ENCODE results near the gene SLC16A10. TPM values are rescaled to one million over a fixed set of nuclear protein-coding genes. Genes with fewer than 3 reads are reported as not detected.
"Not testable (repeated sequence)": the region's sequence is repeated elsewhere in the genome, so short reads cannot be mapped to it uniquely, and the experiment has no call there.

The SLC16A10 gene
- polyA plus RNA-seq, 1 experiment, result not detected

DNA sequence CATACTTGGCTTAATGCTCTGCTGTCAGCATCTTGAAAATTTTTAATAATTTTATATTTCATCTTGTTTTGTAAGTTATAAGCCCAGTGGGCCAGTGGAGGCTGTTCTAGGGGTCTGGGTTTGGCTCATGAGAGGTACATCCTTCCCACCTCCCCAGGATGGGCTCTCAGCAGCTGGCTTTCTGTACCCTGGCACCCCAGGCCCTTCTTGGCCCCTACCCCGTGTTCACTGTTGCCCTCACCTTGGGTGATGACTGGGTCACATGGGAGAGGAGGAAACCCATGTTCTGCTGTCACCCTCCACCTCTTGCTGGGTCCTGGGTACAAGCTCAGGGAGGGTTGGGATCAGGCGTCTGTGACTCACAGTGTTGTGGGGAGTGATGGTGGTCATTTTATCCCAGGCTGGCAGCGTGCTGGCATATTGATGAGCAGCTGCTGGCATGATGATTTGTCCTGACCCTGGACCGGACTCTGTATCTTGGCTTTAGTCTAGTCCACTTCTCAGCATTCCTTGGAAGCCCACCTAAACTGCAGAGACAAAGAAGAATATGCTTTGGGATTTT is 34.6 kb downstream of the SLC16A10 start:
- TF ChIP-seq, protein P1, sequence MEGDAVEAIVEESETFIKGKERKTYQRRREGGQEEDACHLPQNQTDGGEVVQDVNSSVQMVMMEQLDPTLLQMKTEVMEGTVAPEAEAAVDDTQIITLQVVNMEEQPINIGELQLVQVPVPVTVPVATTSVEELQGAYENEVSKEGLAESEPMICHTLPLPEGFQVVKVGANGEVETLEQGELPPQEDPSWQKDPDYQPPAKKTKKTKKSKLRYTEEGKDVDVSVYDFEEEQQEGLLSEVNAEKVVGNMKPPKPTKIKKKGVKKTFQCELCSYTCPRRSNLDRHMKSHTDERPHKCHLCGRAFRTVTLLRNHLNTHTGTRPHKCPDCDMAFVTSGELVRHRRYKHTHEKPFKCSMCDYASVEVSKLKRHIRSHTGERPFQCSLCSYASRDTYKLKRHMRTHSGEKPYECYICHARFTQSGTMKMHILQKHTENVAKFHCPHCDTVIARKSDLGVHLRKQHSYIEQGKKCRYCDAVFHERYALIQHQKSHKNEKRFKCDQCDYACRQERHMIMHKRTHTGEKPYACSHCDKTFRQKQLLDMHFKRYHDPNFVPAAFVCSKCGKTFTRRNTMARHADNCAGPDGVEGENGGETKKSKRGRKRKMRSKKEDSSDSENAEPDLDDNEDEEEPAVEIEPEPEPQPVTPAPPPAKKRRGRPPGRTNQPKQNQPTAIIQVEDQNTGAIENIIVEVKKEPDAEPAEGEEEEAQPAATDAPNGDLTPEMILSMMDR (IDR thresholded peaks at IDR 0.05; ENCODE audit: insufficient read depth, low read depth, low read length), result no peak
- peaks cover 2% of the 10 kb centered on the region for H3K27me3 ChIP-seq (ENCODE audit: control insufficient read depth, insufficient read depth, low read length)
- DNase-seq (ENCODE audit: low read depth), result no peak
- POLR2A ChIA-PET, result no interaction called here
- CTCF ChIA-PET, result interaction anchor here (0.8 kb wide), 1 partner anchor 88 kb away, joined by 3 read pairs; no protein-coding TSS in a partner anchor
- H3K36me3 ChIP-seq (ENCODE audit: control insufficient read depth, insufficient read depth, low read length), result no peaks in the 10 kb centered on the region
- no peak overlapping the region for H3K4me3 ChIP-seq (ENCODE audit: low read depth, low read length)

DNA sequence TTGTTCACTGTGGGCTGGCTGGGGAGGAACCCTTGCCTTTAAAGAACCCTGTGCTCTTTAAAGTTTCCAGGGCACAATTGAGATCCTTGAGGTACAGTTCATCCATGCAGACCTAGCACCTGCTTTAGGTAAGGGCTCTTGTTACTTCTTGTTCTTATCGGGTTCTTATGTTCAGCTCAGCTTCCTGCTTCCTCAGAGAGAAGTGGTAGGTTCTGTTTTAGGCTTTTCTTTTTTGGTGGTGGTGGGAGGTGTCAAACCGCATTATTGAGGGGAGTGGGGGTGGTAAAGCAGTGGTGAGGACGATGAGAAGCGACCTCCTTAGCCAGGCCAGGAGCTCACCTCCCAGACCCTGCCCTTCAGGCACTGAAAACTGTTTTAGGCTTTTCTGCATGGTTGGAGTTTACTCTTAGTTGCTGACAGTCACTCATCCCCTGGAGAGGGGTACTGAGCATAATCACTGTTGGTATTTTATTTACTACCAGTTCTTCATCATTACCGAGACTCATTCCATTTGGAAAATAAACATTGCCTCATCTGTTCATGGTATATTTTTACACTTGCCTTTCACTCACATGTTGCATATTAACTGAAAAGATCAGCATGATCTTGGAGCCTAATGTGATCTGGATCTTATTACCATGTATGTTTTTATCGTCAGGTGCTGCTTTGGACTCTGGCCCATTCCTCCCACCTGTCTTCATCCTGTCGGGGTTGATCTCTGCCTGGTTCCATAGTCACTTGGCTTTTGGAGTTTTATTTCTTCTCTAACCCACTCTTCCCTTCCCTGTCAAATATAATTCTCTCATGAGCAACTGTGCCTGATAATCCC is 35.4 kb downstream of the SLC16A10 start:
- CTCF ChIA-PET, result no interaction called here
- POLR2A ChIA-PET, result no interaction called here
- H3K4me3 ChIP-seq (ENCODE audit: low read depth, low read length), result no peak overlapping the region

DNA sequence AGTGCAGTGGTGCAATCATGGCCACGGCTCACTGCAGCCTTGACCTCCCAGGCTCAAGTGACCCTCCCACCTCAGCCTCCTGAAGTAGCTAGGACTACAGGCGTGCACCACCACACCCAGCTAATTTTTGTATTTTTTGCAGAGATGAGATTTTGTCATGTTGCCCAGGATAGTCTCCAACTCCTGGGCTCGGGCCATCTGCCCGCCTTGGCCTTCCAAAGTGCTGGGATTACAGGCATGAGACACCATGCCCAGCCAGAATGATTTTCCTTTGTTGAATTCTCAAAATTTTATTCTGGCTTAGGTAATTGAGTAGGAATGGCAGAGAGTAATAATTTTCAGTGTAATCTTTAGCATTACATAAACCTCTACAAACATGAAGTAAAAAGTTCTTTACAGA is 37.1 kb downstream of the SLC16A10 start:
- no peak overlapping the region for H3K4me3 ChIP-seq (ENCODE audit: low read depth, low read length)
- H3K36me3 ChIP-seq (ENCODE audit: control insufficient read depth, insufficient read depth, low read length), result no peaks in the 10 kb centered on the region
- DNase-seq (ENCODE audit: low read depth), result no peak
- H3K27me3 ChIP-seq (ENCODE audit: control insufficient read depth, insufficient read depth, low read length), result peaks cover 6% of the 10 kb centered on the region
- ChIA-PET CTCF (no interaction called here), POLR2A (no interaction called here)
- TF ChIP-seq, protein P1 (IDR thresholded peaks at IDR 0.05; ENCODE audit: insufficient read depth, low read depth, low read length), result no peak

More for the DNA sequence above, 35.4 kb downstream of the SLC16A10 start:
- Histone ChIP-seq H3K27me3 (ENCODE audit: control insufficient read depth, insufficient read depth, low read length) (peaks cover 2% of the 10 kb centered on the region), H3K36me3 (ENCODE audit: control insufficient read depth, insufficient read depth, low read length) (no peaks in the 10 kb centered on the region)
- TF ChIP-seq, protein P1 (IDR thresholded peaks at IDR 0.05; ENCODE audit: insufficient read depth, low read depth, low read length), result no peak
- DNase-seq (ENCODE audit: low read depth), result no peak

DNA sequence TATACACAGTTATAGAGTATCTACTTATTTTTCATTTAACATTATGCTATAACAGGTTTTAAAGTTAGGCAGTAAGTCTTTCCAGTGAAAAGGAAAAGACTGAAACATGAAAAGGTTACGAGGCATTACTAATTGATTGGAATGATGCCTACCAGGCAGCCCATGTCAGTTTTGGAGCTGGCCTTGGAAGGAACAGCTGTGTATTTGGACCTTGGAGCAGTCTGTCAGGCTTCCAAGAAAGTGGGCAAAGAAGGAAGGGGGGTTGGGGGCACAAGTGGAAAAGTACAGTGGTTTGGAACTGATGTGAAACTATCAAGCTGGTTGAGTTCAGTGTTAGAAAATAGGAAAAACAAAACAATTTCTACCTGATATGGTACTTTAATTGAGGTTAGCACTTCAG is 41.7 kb downstream of the SLC16A10 start:
- peaks cover 8% of the 10 kb centered on the region for H3K27me3 ChIP-seq (ENCODE audit: control insufficient read depth, insufficient read depth, low read length)
- ChIA-PET CTCF (no interaction called here), POLR2A (no interaction called here)
- no peaks in the 10 kb centered on the region for H3K36me3 ChIP-seq (ENCODE audit: control insufficient read depth, insufficient read depth, low read length)
- TF ChIP-seq, protein P1 (IDR thresholded peaks at IDR 0.05; ENCODE audit: insufficient read depth, low read depth, low read length), result no peak
- H3K4me3 ChIP-seq (ENCODE audit: low read depth, low read length), result no peak overlapping the region
- no peak for DNase-seq (ENCODE audit: low read depth)

DNA sequence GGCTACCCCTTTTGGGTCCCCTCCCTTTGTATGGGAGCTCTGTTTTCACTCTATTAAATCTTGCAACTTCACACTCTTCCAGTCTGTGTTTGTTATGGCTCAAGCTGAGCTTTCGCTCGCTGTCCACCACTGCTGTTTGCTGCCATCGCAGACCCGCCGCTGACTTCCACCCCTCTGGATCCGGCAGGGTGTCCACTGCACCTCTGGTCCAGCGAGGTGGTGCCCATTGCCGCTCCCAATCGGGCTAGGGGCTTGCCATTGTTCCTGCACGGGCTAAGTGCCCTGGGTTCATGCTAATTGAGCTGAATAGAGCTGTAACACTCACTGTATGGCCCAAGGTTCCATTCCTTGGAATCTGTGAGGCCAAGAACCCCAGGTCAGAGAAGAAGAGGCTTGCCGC is 43.7 kb downstream of the SLC16A10 start:
- CTCF ChIA-PET; POLR2A ChIA-PET; H3K36me3 ChIP-seq (ENCODE audit: control insufficient read depth, insufficient read depth, low read length); H3K27me3 ChIP-seq (ENCODE audit: control insufficient read depth, insufficient read depth, low read length); H3K4me3 ChIP-seq (ENCODE audit: low read depth, low read length); DNase-seq (ENCODE audit: low read depth): not testable (repeated sequence)

DNA sequence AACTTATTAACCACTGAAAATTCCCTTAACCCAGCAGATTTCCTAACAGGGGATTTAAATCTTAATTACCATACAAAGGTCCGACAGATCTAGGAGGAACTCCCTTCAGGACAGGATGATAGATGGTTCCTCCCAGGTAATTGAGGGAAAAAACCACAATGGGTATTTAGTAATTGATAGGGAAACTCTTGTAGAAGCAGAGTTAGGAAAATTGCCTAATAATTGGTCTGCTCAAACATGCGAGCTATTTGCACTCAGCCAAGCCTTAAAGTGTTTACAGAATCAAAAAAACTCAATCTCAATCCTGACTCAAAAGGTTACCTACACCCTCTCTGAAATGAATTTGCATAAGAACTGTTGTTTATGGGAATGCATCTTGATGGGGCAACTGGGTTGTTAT is 45.4 kb downstream of the SLC16A10 start:
- CTCF ChIA-PET; POLR2A ChIA-PET; DNase-seq (ENCODE audit: low read depth); H3K27me3 ChIP-seq (ENCODE audit: control insufficient read depth, insufficient read depth, low read length); H3K36me3 ChIP-seq (ENCODE audit: control insufficient read depth, insufficient read depth, low read length); H3K4me3 ChIP-seq (ENCODE audit: low read depth, low read length): not testable (repeated sequence)

DNA sequence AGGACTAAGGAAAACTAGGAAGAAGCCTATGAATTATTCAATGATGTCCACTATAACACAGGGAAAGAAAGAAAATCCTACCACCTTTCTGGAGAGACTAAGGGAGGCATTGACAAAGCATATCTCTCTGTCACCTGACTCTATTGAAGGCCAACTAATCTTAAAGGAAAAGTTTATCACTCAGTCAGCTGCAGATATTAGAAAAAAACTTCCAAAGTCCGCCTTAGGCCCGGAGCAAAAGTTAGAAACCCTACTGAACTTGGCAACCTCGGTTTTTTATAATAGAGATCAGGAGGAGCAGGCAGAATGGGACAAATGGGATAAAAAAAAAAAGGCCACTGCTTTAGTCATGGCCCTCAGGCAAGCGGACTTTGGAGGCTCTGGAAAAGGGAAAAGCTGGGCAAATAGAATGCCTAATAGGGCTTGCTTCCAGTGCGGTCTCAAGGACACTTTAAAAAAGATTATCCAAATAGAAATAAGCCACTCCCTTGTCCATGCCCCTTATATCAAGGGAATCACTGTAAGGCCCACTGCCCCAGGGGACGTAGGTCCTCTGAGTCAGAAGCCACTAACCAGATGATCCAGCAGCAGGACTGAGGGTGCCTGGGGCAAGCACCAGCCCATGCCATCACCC is 47.0 kb downstream of the SLC16A10 start:
- POLR2A ChIA-PET; H3K4me3 ChIP-seq (ENCODE audit: low read depth, low read length); H3K36me3 ChIP-seq (ENCODE audit: control insufficient read depth, insufficient read depth, low read length); CTCF ChIA-PET; H3K27me3 ChIP-seq (ENCODE audit: control insufficient read depth, insufficient read depth, low read length); DNase-seq (ENCODE audit: low read depth): not testable (repeated sequence)

DNA sequence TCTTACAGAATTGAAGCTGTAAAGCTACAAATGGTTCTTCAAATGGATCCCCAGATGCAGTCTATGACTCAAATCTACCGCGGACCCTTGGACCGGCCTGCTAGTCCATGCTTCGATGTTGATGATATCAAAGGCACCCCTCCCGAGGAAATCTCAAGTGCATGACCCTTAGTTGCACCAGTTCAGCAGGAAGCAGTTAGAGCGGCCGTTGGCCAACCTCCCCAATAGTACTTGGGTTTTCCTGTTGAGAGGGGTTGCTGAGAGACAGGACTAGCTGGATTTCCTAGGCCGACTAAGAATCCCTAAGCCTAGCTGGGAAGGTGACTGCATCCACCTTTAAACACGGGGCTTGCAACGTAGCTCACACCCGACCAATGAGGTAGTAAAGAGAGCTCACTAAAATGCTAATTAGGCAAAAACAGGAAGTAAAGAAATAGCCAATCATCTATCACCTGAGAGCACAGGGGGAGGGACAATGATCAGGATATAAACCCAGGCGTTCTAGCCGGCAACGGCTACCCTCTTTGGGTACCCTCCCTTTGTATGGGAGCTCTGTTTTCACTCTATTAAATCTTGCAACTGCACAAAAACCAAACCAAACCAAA is 50.3 kb downstream of the SLC16A10 start:
- H3K36me3 ChIP-seq (ENCODE audit: control insufficient read depth, insufficient read depth, low read length); H3K27me3 ChIP-seq (ENCODE audit: control insufficient read depth, insufficient read depth, low read length); DNase-seq (ENCODE audit: low read depth); POLR2A ChIA-PET; H3K4me3 ChIP-seq (ENCODE audit: low read depth, low read length): not testable (repeated sequence)
- CTCF ChIA-PET, result interaction anchor here (0.6 kb wide), 1 partner anchor 222 kb away, joined by 3 read pairs; no protein-coding TSS in a partner anchor

Data from BJ (cell line).